WTC11 (cell line): ENCODE results near the gene MEX3C. TPM values are rescaled to one million over a fixed set of nuclear protein-coding genes. Genes with fewer than 3 reads are reported as not detected.

ENCODE experiments used
- ATAC-seq: fragments of 200-7000 bp; cut with Tn5 transposase; 2 replicates; pipeline ENCODE4 v1.10.0; 2021; ENCODE audit warnings: mild to moderate bottlenecking, moderate library complexity
- CTCF ChIA-PET: fragments of 300-600 bp; sonication (Branson Sonifier 250); formaldehyde crosslinking; loops from one replicate; lab custom pipeline; 2021; ENCODE audit warnings: antibody characterized with exemption; lab: Charles Lee
- POLR2A ChIA-PET: fragments of 350-600 bp; sonication (Branson Sonifier 250); formaldehyde crosslinking; loops from one replicate; lab custom pipeline; 2021; ENCODE audit warnings: antibody characterized with exemption; lab: Charles Lee
- DNase-seq: peaks from one replicate; pipeline ENCODE4 v3.0.0; 2021; ENCODE audit warnings: low spot score
- H3K27ac Mint-ChIP-seq: 2 replicates; pipeline ENCODE4 v1.8.0; 2021; ENCODE audit warnings: mixed read lengths
- H3K27me3 Mint-ChIP-seq: 2 replicates; pipeline ENCODE4 v1.8.0; 2021; ENCODE audit warnings: low read depth, mild to moderate bottlenecking, moderate library complexity, mixed read lengths
- H3K36me3 Mint-ChIP-seq: 2 replicates; pipeline ENCODE4 v1.8.0; 2021; ENCODE audit warnings: mixed read lengths
- H3K4me1 Mint-ChIP-seq: 2 replicates; pipeline ENCODE4 v1.8.0; 2022; ENCODE audit warnings: mixed read lengths
- H3K4me3 Mint-ChIP-seq: 2 replicates; pipeline ENCODE4 v1.8.0; 2021; ENCODE audit warnings: mild to moderate bottlenecking, moderate library complexity, mixed read lengths
- H3K9me3 Mint-ChIP-seq: 2 replicates; pipeline ENCODE4 v1.8.0; 2021; ENCODE audit warnings: mixed read lengths
- ATF1 ChIP-seq: sonication (generic); formaldehyde crosslinking; IDR thresholded peaks from 2 replicates; pipeline ENCODE4 v1.8.1; 2023; ENCODE audit warnings: mild to moderate bottlenecking, moderate library complexity, missing genetic modification reagents
- ELF4 ChIP-seq: sonication (generic); formaldehyde crosslinking; IDR thresholded peaks from 2 replicates; pipeline ENCODE4 v1.8.1; 2022; ENCODE audit warnings: low read depth, mild to moderate bottlenecking, moderate library complexity, missing genetic modification reagents
- ESRRA ChIP-seq: sonication (generic); formaldehyde crosslinking; IDR thresholded peaks from 2 replicates; pipeline ENCODE4 v1.8.1; 2022; ENCODE audit warnings: mild to moderate bottlenecking, missing genetic modification reagents, borderline replicate concordance
- FOXK1 ChIP-seq: sonication (generic); formaldehyde crosslinking; IDR thresholded peaks from 2 replicates; pipeline ENCODE4 v1.8.0; 2022; ENCODE audit warnings: mild to moderate bottlenecking, moderate library complexity, missing genetic modification reagents
- FOXP1 ChIP-seq: sonication (generic); formaldehyde crosslinking; IDR thresholded peaks from 2 replicates; pipeline ENCODE4 v1.8.0; 2022; ENCODE audit warnings: missing genetic modification reagents, mild to moderate bottlenecking, moderate library complexity, borderline replicate concordance
- GTF2I ChIP-seq: fragments of 250-450 bp; sonication (Bioruptor Pico); conservative IDR thresholded peaks from 2 replicates; pipeline ENCODE4 v1.4.0; 2021; ENCODE audit warnings: mild to moderate bottlenecking
- IRF2 ChIP-seq: sonication (generic); formaldehyde crosslinking; IDR thresholded peaks from 2 replicates; pipeline ENCODE4 v1.8.0; 2022; ENCODE audit warnings: low read depth, missing genetic modification reagents, borderline replicate concordance
- KAT7 ChIP-seq: sonication (generic); formaldehyde crosslinking; IDR thresholded peaks from 2 replicates; pipeline ENCODE4 v1.8.1; 2023; ENCODE audit warnings: missing genetic modification reagents, mild to moderate bottlenecking, borderline replicate concordance
- MXD4 ChIP-seq: fragments of 250-450 bp; sonication (Bioruptor Pico); IDR thresholded peaks from 2 replicates; pipeline ENCODE4 v1.8.0; 2021; ENCODE audit warnings: mild to moderate bottlenecking, moderate library complexity, borderline replicate concordance
- MYBL2 ChIP-seq: sonication (generic); formaldehyde crosslinking; IDR thresholded peaks from 2 replicates; pipeline ENCODE4 v1.8.1; 2023; ENCODE audit warnings: mild to moderate bottlenecking, moderate library complexity, missing genetic modification reagents
- NFATC4 ChIP-seq: fragments of 250-450 bp; sonication (Bioruptor Pico); IDR thresholded peaks from 2 replicates; pipeline ENCODE4 v1.9.0; 2021; ENCODE audit warnings: mild to moderate bottlenecking
- NFYB ChIP-seq: sonication (generic); formaldehyde crosslinking; conservative IDR thresholded peaks from 2 replicates; pipeline ENCODE4 v1.8.0; 2022; ENCODE audit warnings: low read depth, missing genetic modification reagents
- NR2C2 ChIP-seq: sonication (generic); formaldehyde crosslinking; IDR thresholded peaks from 2 replicates; pipeline ENCODE4 v1.8.0; 2022; ENCODE audit warnings: mild to moderate bottlenecking, missing genetic modification reagents
- PRRX2 ChIP-seq: fragments of 250-450 bp; sonication (Bioruptor Pico); IDR thresholded peaks from 2 replicates; pipeline ENCODE4 v1.8.0; 2021; ENCODE audit warnings: mild to moderate bottlenecking
- ZNF138 ChIP-seq: sonication (generic); formaldehyde crosslinking; conservative IDR thresholded peaks from 2 replicates; pipeline ENCODE4 v1.8.1; 2022; ENCODE audit warnings: mild to moderate bottlenecking, moderate library complexity, missing genetic modification reagents
- ZNF232 ChIP-seq: sonication (generic); formaldehyde crosslinking; IDR thresholded peaks from 2 replicates; pipeline ENCODE4 v1.8.0; 2022; ENCODE audit warnings: mild to moderate bottlenecking, missing genetic modification reagents
- ZNF671 ChIP-seq: fragments of 250-450 bp; sonication (Bioruptor Pico); IDR thresholded peaks from 2 replicates; pipeline ENCODE4 v1.8.0; 2021; ENCODE audit warnings: mild to moderate bottlenecking
- total RNA-seq: library from RNA; stranded (reverse); gene quantifications from 3 replicates; pipeline ENCODE4 v1.2.3, GENCODE V29; 2021
- TF ChIP-seq, protein P1 (sequence below): sonication (generic); formaldehyde crosslinking; IDR thresholded peaks from 2 replicates; pipeline ENCODE4 v1.8.0; 2022; ENCODE audit warnings: mild to moderate bottlenecking, missing genetic modification reagents
- TF ChIP-seq, protein P2 (sequence below): fragments of 250-450 bp; sonication (Bioruptor Pico); IDR thresholded peaks from 2 replicates; pipeline ENCODE4 v1.8.0; 2021; ENCODE audit warnings: mild to moderate bottlenecking
- TF ChIP-seq, protein P3 (sequence below): sonication (generic); formaldehyde crosslinking; IDR thresholded peaks from 2 replicates; pipeline ENCODE4 v1.8.1; 2022; ENCODE audit warnings: mild to moderate bottlenecking, missing genetic modification reagents, moderate library complexity, borderline replicate concordance
- TF ChIP-seq, protein P4 (sequence below): sonication (generic); formaldehyde crosslinking; conservative IDR thresholded peaks from 2 replicates; pipeline ENCODE4 v1.8.1; 2022; ENCODE audit warnings: mild to moderate bottlenecking, missing genetic modification reagents
- TF ChIP-seq, protein P5 (sequence below): sonication (generic); formaldehyde crosslinking; IDR thresholded peaks from 2 replicates; pipeline ENCODE4 v1.8.0; 2022; ENCODE audit warnings: missing genetic modification reagents
- TF ChIP-seq, protein P6 (sequence below): fragments of 250-450 bp; sonication (Bioruptor Pico); IDR thresholded peaks from 2 replicates; pipeline ENCODE4 v1.9.0; 2021; ENCODE audit warnings: mild to moderate bottlenecking
- TF ChIP-seq, protein P7 (sequence below): sonication (generic); formaldehyde crosslinking; IDR thresholded peaks from 2 replicates; pipeline ENCODE4 v1.8.0; 2022; ENCODE audit warnings: mild to moderate bottlenecking, missing genetic modification reagents
- TF ChIP-seq, protein P8 (sequence below): fragments of 250-450 bp; sonication (Bioruptor Pico); IDR thresholded peaks from 2 replicates; pipeline ENCODE4 v2.1.2; 2022; ENCODE audit warnings: mild to moderate bottlenecking, moderate library complexity

Gene MEX3C
- total RNA-seq, 1 experiment from 2014 or later = 79.4 TPM

DNA sequence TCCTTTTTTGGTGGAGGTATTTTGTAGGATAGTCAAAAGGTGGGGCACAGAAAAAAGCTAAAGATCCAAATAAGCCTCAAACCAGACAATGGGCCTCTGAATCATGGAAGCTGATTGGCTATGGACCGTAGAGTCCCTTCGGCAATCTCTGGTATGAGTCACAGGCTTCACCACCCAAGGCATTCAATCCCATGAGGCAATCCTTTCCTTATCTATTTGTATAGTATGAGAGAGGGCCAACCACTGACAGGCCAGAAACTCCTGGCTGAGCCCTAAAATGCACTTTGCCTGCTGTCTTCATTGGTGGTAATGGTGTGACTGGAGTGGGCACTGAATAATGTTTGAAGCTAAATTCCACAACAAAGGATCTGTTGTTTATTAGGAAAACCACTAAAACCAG is 38.7 kb upstream of the MEX3C start:
- no peak overlapping the region for H3K27ac Mint-ChIP-seq
- ChIA-PET CTCF (interaction anchor here (1.4 kb wide), 1 partner anchor 42 kb away, joined by 4 read pairs; no protein-coding TSS in a partner anchor), POLR2A (interaction anchor here (0.7 kb wide), 1 partner anchor 15 kb away, joined by 3 read pairs; no protein-coding TSS in a partner anchor)
- no peak for TF ChIP-seq NR2C2
- TF ChIP-seq ZNF232 (CRISPR knock-in tag) = no peak
- TF ChIP-seq, protein P1, sequence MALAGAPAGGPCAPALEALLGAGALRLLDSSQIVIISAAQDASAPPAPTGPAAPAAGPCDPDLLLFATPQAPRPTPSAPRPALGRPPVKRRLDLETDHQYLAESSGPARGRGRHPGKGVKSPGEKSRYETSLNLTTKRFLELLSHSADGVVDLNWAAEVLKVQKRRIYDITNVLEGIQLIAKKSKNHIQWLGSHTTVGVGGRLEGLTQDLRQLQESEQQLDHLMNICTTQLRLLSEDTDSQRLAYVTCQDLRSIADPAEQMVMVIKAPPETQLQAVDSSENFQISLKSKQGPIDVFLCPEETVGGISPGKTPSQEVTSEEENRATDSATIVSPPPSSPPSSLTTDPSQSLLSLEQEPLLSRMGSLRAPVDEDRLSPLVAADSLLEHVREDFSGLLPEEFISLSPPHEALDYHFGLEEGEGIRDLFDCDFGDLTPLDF (CRISPR knock-in tag) = no peak
- TF ChIP-seq PRRX2 = no peak
- TF ChIP-seq, protein P2, sequence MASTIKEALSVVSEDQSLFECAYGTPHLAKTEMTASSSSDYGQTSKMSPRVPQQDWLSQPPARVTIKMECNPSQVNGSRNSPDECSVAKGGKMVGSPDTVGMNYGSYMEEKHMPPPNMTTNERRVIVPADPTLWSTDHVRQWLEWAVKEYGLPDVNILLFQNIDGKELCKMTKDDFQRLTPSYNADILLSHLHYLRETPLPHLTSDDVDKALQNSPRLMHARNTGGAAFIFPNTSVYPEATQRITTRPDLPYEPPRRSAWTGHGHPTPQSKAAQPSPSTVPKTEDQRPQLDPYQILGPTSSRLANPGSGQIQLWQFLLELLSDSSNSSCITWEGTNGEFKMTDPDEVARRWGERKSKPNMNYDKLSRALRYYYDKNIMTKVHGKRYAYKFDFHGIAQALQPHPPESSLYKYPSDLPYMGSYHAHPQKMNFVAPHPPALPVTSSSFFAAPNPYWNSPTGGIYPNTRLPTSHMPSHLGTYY (CRISPR knock-in tag) = no peak
- no peak for TF ChIP-seq NFYB
- TF ChIP-seq FOXK1 (CRISPR knock-in tag) = no peak
- TF ChIP-seq, protein P3, sequence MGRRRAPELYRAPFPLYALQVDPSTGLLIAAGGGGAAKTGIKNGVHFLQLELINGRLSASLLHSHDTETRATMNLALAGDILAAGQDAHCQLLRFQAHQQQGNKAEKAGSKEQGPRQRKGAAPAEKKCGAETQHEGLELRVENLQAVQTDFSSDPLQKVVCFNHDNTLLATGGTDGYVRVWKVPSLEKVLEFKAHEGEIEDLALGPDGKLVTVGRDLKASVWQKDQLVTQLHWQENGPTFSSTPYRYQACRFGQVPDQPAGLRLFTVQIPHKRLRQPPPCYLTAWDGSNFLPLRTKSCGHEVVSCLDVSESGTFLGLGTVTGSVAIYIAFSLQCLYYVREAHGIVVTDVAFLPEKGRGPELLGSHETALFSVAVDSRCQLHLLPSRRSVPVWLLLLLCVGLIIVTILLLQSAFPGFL = no peak
- TF ChIP-seq, protein P4, sequence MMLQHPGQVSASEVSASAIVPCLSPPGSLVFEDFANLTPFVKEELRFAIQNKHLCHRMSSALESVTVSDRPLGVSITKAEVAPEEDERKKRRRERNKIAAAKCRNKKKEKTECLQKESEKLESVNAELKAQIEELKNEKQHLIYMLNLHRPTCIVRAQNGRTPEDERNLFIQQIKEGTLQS (CRISPR knock-in tag) = no peak
- TF ChIP-seq NFATC4 (CRISPR knock-in tag) = no peak
- TF ChIP-seq MYBL2 (CRISPR knock-in tag) = no peak
- no peak for TF ChIP-seq FOXP1 (CRISPR knock-in tag)
- TF ChIP-seq ZNF138 = no peak
- TF ChIP-seq ZNF671 = no peak
- no peak for TF ChIP-seq IRF2
- TF ChIP-seq, protein P5, sequence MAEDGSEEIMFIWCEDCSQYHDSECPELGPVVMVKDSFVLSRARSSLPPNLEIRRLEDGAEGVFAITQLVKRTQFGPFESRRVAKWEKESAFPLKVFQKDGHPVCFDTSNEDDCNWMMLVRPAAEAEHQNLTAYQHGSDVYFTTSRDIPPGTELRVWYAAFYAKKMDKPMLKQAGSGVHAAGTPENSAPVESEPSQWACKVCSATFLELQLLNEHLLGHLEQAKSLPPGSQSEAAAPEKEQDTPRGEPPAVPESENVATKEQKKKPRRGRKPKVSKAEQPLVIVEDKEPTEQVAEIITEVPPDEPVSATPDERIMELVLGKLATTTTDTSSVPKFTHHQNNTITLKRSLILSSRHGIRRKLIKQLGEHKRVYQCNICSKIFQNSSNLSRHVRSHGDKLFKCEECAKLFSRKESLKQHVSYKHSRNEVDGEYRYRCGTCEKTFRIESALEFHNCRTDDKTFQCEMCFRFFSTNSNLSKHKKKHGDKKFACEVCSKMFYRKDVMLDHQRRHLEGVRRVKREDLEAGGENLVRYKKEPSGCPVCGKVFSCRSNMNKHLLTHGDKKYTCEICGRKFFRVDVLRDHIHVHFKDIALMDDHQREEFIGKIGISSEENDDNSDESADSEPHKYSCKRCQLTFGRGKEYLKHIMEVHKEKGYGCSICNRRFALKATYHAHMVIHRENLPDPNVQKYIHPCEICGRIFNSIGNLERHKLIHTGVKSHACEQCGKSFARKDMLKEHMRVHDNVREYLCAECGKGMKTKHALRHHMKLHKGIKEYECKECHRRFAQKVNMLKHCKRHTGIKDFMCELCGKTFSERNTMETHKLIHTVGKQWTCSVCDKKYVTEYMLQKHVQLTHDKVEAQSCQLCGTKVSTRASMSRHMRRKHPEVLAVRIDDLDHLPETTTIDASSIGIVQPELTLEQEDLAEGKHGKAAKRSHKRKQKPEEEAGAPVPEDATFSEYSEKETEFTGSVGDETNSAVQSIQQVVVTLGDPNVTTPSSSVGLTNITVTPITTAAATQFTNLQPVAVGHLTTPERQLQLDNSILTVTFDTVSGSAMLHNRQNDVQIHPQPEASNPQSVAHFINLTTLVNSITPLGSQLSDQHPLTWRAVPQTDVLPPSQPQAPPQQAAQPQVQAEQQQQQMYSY = no peak
- TF ChIP-seq GTF2I (CRISPR knock-in tag) = no peak
- no peak for TF ChIP-seq MXD4 (CRISPR knock-in tag)
- no peak for TF ChIP-seq ELF4 (CRISPR knock-in tag)
- H3K4me3 Mint-ChIP-seq = no peak overlapping the region
- no peaks in the 10 kb centered on the region for H3K9me3 Mint-ChIP-seq
- DNase-seq (no peak), ATAC-seq (peak; percentile 78)
- no peaks in the 10 kb centered on the region for H3K27me3 Mint-ChIP-seq
- H3K4me1 Mint-ChIP-seq = peaks cover 15% of the 10 kb centered on the region
- no peaks in the 10 kb centered on the region for H3K36me3 Mint-ChIP-seq

DNA sequence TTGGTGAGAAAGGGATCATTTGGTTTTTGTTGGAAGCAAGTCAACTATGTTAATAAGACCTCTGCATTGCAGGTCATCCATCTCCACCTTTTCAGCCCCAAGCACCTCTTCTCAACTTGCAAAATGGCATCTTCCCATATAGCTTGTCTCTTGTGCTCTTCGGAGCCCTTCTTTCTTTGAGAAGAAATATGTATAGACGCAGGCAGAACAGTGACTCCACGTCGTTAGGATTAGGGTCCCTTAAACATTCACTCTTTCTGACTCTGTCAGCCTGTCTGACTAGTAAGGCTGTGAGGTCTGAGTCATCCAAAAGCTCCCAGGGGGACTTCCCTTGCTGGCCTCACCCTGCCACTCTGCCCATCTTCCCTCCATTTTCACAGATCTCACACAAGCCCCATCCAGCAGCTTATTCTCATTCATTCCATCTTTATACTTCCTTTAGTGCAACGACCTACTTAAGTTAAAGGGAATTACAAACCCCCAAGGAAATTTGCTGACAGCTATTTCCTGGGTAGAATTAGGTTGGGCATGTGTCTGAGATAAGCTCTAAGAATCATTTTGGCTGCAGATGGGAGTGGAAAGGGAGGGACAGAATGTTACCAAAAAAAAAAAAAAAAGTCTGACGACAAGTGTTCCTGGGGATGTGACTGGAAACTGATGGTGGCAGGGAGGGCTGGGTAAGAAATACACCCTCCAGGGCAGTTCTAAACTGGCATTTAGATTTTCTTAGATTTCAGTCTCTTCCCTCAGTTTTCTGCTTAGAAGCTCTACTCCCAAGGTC is 37.7 kb upstream of the MEX3C start:
- ATAC-seq (peak; percentile 53), DNase-seq (no peak)
- ChIA-PET CTCF (interaction anchor here (0.7 to 1.4 kb wide), 2 partner anchors 27 to 43 kb away, joined by 3 to 4 read pairs; no protein-coding TSS in a partner anchor), POLR2A (interaction anchor here (0.7 to 1.4 kb wide), 3 partner anchors 16 to 277 kb away, joined by 3 read pairs; partner anchors contain the start of gene MEX3C)
- Mint-ChIP-seq H3K36me3 (no peaks in the 10 kb centered on the region), H3K27me3 (no peaks in the 10 kb centered on the region), H3K9me3 (no peaks in the 10 kb centered on the region), H3K4me1 (peaks cover 15% of the 10 kb centered on the region), H3K4me3 (no peak overlapping the region), H3K27ac (no peak overlapping the region)
- TF ChIP-seq, protein P6, sequence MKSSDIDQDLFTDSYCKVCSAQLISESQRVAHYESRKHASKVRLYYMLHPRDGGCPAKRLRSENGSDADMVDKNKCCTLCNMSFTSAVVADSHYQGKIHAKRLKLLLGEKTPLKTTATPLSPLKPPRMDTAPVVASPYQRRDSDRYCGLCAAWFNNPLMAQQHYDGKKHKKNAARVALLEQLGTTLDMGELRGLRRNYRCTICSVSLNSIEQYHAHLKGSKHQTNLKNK (CRISPR knock-in tag) = no peak
- no peak for TF ChIP-seq KAT7
- no peak for TF ChIP-seq ATF1 (CRISPR knock-in tag)
- no peak for TF ChIP-seq ELF4 (CRISPR knock-in tag)
- TF ChIP-seq, protein P1 (CRISPR knock-in tag) = no peak
- TF ChIP-seq ESRRA (CRISPR knock-in tag) = no peak
- TF ChIP-seq FOXK1 (CRISPR knock-in tag) = no peak
- TF ChIP-seq, protein P7, sequence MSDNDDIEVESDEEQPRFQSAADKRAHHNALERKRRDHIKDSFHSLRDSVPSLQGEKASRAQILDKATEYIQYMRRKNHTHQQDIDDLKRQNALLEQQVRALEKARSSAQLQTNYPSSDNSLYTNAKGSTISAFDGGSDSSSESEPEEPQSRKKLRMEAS (CRISPR knock-in tag) = no peak
- TF ChIP-seq, protein P8, sequence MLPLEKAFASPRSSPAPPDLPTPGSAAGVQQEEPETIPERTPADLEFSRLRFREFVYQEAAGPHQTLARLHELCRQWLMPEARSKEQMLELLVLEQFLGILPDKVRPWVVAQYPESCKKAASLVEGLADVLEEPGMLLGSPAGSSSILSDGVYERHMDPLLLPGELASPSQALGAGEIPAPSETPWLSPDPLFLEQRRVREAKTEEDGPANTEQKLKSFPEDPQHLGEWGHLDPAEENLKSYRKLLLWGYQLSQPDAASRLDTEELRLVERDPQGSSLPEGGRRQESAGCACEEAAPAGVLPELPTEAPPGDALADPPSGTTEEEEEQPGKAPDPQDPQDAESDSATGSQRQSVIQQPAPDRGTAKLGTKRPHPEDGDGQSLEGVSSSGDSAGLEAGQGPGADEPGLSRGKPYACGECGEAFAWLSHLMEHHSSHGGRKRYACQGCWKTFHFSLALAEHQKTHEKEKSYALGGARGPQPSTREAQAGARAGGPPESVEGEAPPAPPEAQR (CRISPR knock-in tag) = no peak
